ENCODE measurements around the gene UCK2.

The UCK2 gene

DNA sequence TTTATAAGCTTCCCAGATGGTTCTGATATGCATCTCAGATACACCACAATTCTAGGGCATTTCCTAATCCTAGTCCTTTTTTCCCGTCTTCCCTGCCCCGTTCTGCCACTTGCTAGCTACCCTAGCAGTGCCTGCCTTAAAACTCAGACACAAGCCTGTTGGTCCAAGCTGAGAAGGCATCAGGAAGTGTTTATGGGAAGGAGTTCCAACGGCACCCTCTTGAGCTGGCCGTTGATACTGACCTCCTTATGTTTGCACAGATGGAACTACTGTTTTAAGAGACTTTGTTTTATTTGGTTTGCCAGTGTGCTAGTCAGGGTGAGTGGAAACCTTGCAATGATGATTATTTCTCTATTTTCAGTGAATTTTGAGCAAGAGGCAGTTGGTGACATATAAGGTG lies 67.2 kb downstream of the UCK2 start:
- peak; percentile 49 for DNase-seq (ENCODE audit: low read depth)
- TF ChIP-seq, protein P1, sequence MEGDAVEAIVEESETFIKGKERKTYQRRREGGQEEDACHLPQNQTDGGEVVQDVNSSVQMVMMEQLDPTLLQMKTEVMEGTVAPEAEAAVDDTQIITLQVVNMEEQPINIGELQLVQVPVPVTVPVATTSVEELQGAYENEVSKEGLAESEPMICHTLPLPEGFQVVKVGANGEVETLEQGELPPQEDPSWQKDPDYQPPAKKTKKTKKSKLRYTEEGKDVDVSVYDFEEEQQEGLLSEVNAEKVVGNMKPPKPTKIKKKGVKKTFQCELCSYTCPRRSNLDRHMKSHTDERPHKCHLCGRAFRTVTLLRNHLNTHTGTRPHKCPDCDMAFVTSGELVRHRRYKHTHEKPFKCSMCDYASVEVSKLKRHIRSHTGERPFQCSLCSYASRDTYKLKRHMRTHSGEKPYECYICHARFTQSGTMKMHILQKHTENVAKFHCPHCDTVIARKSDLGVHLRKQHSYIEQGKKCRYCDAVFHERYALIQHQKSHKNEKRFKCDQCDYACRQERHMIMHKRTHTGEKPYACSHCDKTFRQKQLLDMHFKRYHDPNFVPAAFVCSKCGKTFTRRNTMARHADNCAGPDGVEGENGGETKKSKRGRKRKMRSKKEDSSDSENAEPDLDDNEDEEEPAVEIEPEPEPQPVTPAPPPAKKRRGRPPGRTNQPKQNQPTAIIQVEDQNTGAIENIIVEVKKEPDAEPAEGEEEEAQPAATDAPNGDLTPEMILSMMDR (conservative IDR thresholded peaks at IDR 0.05; ENCODE audit: low read length), result peak; percentile 33
- H3K4me3 ChIP-seq (ENCODE audit: low read length), result no peak overlapping the region

DNA sequence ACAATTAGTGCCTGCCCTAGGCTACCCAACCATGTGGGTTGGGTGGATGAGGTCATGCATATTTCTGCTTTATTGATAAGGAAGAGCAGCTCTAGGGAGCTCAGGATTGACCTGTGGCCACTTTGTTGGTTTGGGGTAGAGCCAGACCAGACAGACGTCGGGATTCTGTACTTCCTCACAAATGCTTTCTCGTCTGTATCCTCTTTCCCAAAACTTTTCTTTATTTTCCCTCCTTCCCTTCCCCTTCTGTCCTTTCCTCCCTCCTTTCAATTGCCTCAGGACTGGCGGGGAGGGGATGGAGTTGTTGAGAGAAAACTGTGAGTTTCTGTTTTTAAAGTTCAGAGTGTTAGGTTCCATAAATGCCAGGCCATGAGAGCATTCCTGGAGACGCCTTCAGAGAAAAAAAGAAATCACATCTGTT lies 68.0 kb downstream of the UCK2 start:
- peak; percentile 78 for DNase-seq (ENCODE audit: low read depth)
- TF ChIP-seq, protein P1 (conservative IDR thresholded peaks at IDR 0.05; ENCODE audit: low read length), result no peak
- H3K4me3 ChIP-seq (ENCODE audit: low read length), result peak overlapping the region; percentile 5; the same call in 1 of the 2 replicates

DNA sequence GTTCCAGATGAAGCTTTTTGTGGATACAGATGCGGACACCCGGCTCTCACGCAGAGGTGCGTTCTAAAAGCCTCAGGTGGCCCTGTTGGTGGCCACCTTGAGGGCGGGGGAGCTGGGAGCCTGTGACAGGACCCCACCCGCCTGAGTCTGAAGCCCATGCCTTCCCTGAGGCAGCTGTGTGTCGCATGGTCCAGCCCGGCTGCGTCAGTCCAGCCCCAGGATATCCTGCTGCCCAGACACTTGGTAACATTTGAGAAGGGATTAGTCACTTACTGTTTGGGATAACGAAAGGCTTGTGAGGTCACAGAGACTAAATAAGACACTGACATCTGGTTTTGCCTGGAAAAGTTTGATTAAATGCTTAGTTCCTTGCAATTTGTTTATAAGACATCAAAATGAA lies 68.9 kb downstream of the UCK2 start:
- peak; percentile 96 for DNase-seq (ENCODE audit: low read depth)
- no peak overlapping the region for H3K4me3 ChIP-seq (ENCODE audit: low read length)
- TF ChIP-seq, protein P1 (conservative IDR thresholded peaks at IDR 0.05; ENCODE audit: low read length), result no peak

DNA sequence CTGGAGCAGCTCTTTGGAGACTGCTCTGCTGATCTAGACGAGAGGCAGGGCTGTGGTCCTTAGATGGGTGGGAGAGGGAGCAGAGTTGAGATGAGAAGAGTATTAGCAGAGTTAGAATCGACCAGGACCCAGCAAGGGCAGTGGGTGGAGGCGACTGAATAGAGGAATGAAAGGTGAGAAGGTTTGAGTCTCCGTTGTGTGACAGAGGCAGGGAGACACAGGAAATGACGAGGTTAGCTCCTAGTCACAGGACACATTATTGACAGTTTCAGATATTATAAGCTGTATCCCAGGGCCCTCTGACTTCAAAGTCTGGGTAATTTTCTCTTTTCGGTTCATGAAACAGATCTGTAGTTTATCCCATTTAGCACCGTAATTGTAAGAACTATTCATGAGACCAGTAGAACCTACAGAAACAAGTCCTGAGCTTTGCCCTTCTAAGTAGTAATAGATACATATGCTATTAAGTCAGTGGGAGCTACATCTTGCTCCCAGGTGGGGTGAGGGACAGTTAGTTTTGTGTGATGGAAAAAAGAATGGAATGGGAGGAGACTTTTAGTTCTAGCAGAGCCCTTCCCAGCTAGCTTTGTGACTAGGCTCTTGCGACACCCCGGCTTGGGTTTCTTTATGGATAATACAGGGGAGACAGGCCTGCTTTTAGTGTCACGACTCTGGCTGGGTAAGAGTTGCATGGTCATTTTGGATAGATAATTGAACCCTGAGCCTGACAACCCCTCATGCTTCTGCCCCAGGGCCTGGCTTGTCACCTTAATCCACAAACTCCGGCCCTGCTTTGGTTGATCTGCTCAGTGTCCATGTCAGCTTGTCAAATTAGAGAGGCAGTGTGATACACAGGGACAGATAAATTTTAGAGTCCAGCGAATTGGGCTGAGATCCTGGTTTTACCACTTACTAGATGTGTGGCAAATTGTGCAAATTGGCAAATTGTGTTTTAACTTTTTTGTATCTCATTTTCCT lies 70.2 kb downstream of the UCK2 start:
- peak; percentile 79 for DNase-seq (ENCODE audit: low read depth)
- H3K4me3 ChIP-seq (ENCODE audit: low read length), result no peak overlapping the region
- TF ChIP-seq, protein P1 (conservative IDR thresholded peaks at IDR 0.05; ENCODE audit: low read length), result no peak

DNA sequence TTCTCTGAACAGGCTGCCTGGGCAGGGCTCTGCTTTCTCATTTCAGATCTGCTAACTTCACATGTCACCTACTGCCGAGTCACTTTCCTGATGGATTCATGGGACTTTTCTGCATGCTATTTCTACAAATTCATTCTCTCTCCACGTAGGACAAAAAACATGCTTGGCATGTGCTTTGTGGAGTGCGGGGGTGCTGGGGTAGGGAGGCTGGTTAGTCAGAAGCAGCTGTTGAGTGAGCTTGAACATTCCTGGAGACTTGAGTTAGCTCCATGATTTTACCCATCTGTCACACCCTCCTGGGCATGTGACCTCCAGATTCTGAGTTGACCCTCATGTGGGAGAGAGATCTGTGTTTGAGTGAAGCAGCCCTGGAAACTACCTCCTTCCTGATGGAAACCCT lies 71.4 kb downstream of the UCK2 start:
- peak overlapping the region; percentile 15 for H3K4me3 ChIP-seq (ENCODE audit: low read length)
- DNase-seq (ENCODE audit: low read depth), result peak; percentile 99
- TF ChIP-seq, protein P1 (conservative IDR thresholded peaks at IDR 0.05; ENCODE audit: low read length), result no peak

DNA sequence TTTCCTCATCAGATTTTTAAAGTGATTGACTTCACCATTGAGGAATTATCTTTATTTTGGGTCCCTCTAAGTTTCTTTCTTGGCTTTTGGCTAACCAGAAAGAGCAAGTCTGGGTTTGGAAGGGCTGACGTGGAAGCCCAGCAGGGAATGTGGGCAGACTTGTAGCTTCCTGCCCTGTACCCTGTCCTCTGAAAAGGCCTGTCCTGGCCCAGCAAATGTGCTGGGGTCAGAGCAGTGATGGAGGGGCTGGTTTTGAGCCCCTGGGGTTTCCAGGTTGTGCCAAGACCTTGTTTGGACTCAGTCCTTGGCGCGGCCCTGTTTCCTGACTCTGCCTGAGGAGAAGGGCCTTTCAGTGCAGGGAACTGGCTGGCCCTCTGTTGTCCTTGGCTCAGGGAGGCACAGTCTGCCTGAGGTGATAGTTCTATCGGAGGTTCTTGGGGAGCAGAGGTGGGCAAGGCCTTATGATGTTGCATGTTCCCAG lies 72.1 kb downstream of the UCK2 start:
- TF ChIP-seq, protein P1 (conservative IDR thresholded peaks at IDR 0.05; ENCODE audit: low read length), result no peak
- DNase-seq (ENCODE audit: low read depth), result peak; percentile 72
- no peak overlapping the region for H3K4me3 ChIP-seq (ENCODE audit: low read length)
